ENCODE results near the gene TRMT61B.

DNA sequence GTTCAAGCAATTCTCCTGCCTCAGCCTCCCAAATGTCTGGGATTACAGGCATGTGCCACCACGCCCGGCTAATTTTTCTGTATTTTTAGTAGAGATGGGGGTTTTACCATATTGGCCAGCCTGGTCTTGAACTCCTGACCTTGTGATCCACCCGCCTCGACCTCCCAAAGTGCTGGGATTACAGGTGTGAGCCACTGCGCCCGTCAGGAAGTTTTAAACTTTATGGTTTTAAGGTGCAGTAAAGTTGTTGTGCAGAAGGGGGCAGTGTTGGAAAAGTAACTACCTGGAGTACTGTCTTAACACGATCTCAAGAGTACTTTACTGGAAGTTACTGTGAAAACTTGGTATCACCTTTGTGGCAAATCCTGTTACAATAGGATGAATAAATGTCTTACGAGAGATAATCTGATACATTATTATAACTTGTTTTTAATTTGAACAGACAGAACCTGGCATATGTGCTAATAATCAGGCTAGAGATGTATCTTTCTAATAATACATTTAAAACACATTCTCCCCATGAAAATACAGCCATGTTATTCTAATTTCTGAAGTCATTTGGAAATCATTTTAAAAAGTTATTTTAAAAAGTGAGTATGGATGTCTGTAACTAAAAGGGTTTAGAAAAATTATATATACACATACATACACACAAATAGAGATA lies 48.7 kb downstream of the TRMT61B start:
- TF ChIP-seq POLR2A (IDR thresholded peaks at IDR 0.05; ENCODE audit: low read length) = no peak
- TF ChIP-seq GATA1 (IDR thresholded peaks at IDR 0.05; ENCODE audit: low read depth, low read length) = no peak

All from erythroblast (primary cell).